BJ (cell line): ENCODE measurements around the gene ZGLP1. TPM values are rescaled to one million over a fixed set of nuclear protein-coding genes. Genes with fewer than 3 reads are reported as not detected.

Source experiments
- CTCF ChIA-PET: fragments of 350-600 bp; formaldehyde crosslinking; extraction: SDS; loops from one replicate; lab custom pipeline; 2021; ENCODE audit warnings: antibody characterized with exemption, inconsistent platforms; lab: Yijun Ruan, JAX
- POLR2A ChIA-PET: fragments of 300-600 bp; sonication (Branson Sonifier 250); formaldehyde crosslinking; extraction: SDS; loops from one replicate; lab custom pipeline; 2021; ENCODE audit warnings: antibody characterized with exemption; lab: Charles Lee
- DNase-seq: peaks from one replicate; pipeline ENCODE4 v3.0.0-alpha.2; 2011; ENCODE audit warnings: low read depth
- H3K27me3 ChIP-seq: 2 replicates; pipeline ENCODE4 v1.6.0; 2011; ENCODE audit warnings: low read length; ENCODE audit not compliant: control insufficient read depth, insufficient read depth
- H3K36me3 ChIP-seq: 2 replicates; pipeline ENCODE4 v1.5.1; 2011; ENCODE audit warnings: low read length; ENCODE audit not compliant: control insufficient read depth, insufficient read depth
- H3K4me3 ChIP-seq: 2 replicates; pipeline ENCODE4 v1.5.1; 2011; ENCODE audit warnings: low read depth, mild to moderate bottlenecking, control low read depth, low read length
- CTCF ChIP-seq: IDR thresholded peaks from 2 replicates; pipeline ENCODE4 v1.5.1; 2011; ENCODE audit warnings: low read depth, mild to moderate bottlenecking, control low read depth, inconsistent platforms, low read length, moderate library complexity; ENCODE audit not compliant: insufficient read depth
- polyA plus RNA-seq: library from polyadenylated mRNA; depleted of rRNA; stranded (reverse); fragments of >200 nt; gene quantifications from 2 replicates; pipeline ENCODE4 v1.2.3, GENCODE V29; 2011

The ZGLP1 gene
- polyA plus RNA-seq, 1 experiment: 1.2 TPM

- ChIA-PET POLR2A (no interaction called here), CTCF (no interaction called here)
- Histone ChIP-seq H3K36me3 (peaks cover 35% of the 10 kb centered on the region), H3K4me3 (no peak overlapping the region), H3K27me3 (no peaks in the 10 kb centered on the region)
- DNase-seq: no peak
- no peak for TF ChIP-seq CTCF
Measured at GRCh38 chr19:10317857-10318462, 8.3 kb upstream of the ZGLP1 start.

GRCh38 chr19:10317045-10317856 lies 7.6 kb upstream of the ZGLP1 start:
- Histone ChIP-seq H3K4me3 (no peak overlapping the region), H3K27me3 (no peaks in the 10 kb centered on the region), H3K36me3 (peaks cover 29% of the 10 kb centered on the region)
- TF ChIP-seq CTCF: no peak
- ChIA-PET CTCF (no interaction called here), POLR2A (interaction anchor here (0.6 kb wide), 2 partner anchors 16 to 26 kb away, joined by 3 to 5 read pairs; no protein-coding TSS in a partner anchor)
- DNase-seq: no peak

- DNase-seq: no peak
- ChIA-PET POLR2A (interaction anchor here (0.6 kb wide), 2 partner anchors 17 to 25 kb away, joined by 3 to 5 read pairs; no protein-coding TSS in a partner anchor), CTCF (no interaction called here)
Measured at GRCh38 chr19:10316229-10317044, 6.8 kb upstream of the ZGLP1 start.

GRCh38 chr19:10315335-10316214 lies 6.0 kb upstream of the ZGLP1 start, which contains the start of gene FDX2:
FDX2 (minus strand) TSS chr19:10316015; CDS start chr19:10315996, 19 bp downstream.
- POLR2A ChIA-PET: no interaction called here
- peaks cover 20% of the 10 kb centered on the region for H3K36me3 ChIP-seq
- peak within 1 kb of the TSS; percentile 71 for H3K4me3 ChIP-seq
- CTCF ChIA-PET: no interaction called here
- no peaks in the 10 kb centered on the region for H3K27me3 ChIP-seq
- DNase-seq: no peak
- TF ChIP-seq CTCF: no peak

More at GRCh38 chr19:10316229-10317044, 6.8 kb upstream of the ZGLP1 start:
- no peak for TF ChIP-seq CTCF
- H3K36me3 ChIP-seq: peaks cover 24% of the 10 kb centered on the region
- H3K27me3 ChIP-seq: no peaks in the 10 kb centered on the region
- H3K4me3 ChIP-seq: no peak overlapping the region
